CD14-positive monocyte (primary cell): ENCODE results near the gene XRN1. TPM values are rescaled to one million over a fixed set of nuclear protein-coding genes. Genes with fewer than 3 reads are reported as not detected.

Source experiments
- DNase-seq, 3 donors: peaks; one replicate each; pipeline ENCODE4 v3.0.0-alpha.2; 2011 to 2022
- H2AFZ ChIP-seq: 2 replicates; pipeline ENCODE4 v1.6.0; 2012; ENCODE audit warnings: mild to moderate bottlenecking, low read depth, low read length, inconsistent platforms; ENCODE audit not compliant: insufficient read depth, poor library complexity, severe bottlenecking
- H3K27ac ChIP-seq, 2 donors: 1 replicate in 1 of 2; 2 replicates in 1 of 2; pipeline ENCODE4 v1.5.1; 2012 to 2013; ENCODE audit warnings: low read length in 2 of 2, control low read depth in 1 of 2, inconsistent platforms in 1 of 2, low read depth in 1 of 2, mild to moderate bottlenecking in 1 of 2
- H3K27me3 ChIP-seq, 2 donors: one replicate each; pipeline versions ENCODE4 v1.6.0 to v1.6.1; 2011 to 2013; ENCODE audit warnings: low read length in 2 of 2; ENCODE audit not compliant: control insufficient read depth in 2 of 2, insufficient read depth in 2 of 2
- H3K36me3 ChIP-seq, 2 donors: replicated peaks in 1 of 2; 1 replicate in 1 of 2; 2 replicates in 1 of 2; pipeline versions ENCODE4 v1.5.1 to v1.6.1; 2012 to 2013; ENCODE audit warnings: low read length in 2 of 2, control low read depth in 1 of 2, inconsistent platforms in 1 of 2, mild to moderate bottlenecking in 1 of 2; ENCODE audit not compliant: insufficient read depth in 2 of 2, control insufficient read depth in 1 of 2
- H3K4me1 ChIP-seq, 2 donors: 1 replicate in 1 of 2; 2 replicates in 1 of 2; pipeline versions ENCODE4 v1.5.1 to v1.6.1; 2012 to 2013; ENCODE audit warnings: low read length in 2 of 2, control low read depth in 1 of 2, inconsistent platforms in 1 of 2, mild to moderate bottlenecking in 1 of 2, moderate library complexity in 1 of 2; ENCODE audit not compliant: insufficient read depth in 2 of 2, control insufficient read depth in 1 of 2
- H3K4me2 ChIP-seq: replicated peaks from 2 replicates; pipeline ENCODE3; 2012; ENCODE audit warnings: low read length, moderate library complexity, mild to moderate bottlenecking; ENCODE audit not compliant: poor library complexity, severe bottlenecking; ENCODE audit errors: extremely low read depth
- H3K4me3 ChIP-seq, 3 experiments: fragments of 200-600 bp in 1 of 3; sonication (generic) in 1 of 3; replicated peaks in 1 of 3; 1 replicate in 2 of 3; 2 replicates in 1 of 3; pipeline ENCODE4 v1.5.1; 2011 to 2013; ENCODE audit warnings: low read length in 3 of 3, mild to moderate bottlenecking in 3 of 3, control low read depth in 2 of 3, low read depth in 2 of 3, inconsistent platforms in 1 of 3, moderate library complexity in 1 of 3
- H3K79me2 ChIP-seq: 2 replicates; pipeline ENCODE4 v1.6.0; 2012; ENCODE audit warnings: mild to moderate bottlenecking, control low read depth, inconsistent platforms, low read length, moderate library complexity; ENCODE audit not compliant: insufficient read depth
- H3K9ac ChIP-seq: 2 replicates; pipeline ENCODE4 v1.6.0; 2017; ENCODE audit warnings: low read length, mild to moderate bottlenecking; ENCODE audit not compliant: insufficient read depth, poor library complexity, severe bottlenecking
- H3K9me3 ChIP-seq, 2 donors: replicated peaks in 1 of 2; 1 replicate in 1 of 2; 2 replicates in 1 of 2; pipeline versions ENCODE4 v1.5.1 to v1.6.1; 2012 to 2013; ENCODE audit warnings: low read length in 2 of 2, control low read depth in 1 of 2; ENCODE audit not compliant: control insufficient read depth in 1 of 2, insufficient read depth in 1 of 2
- H4K20me1 ChIP-seq: 2 replicates; pipeline ENCODE4 v1.6.0; 2012; ENCODE audit warnings: mild to moderate bottlenecking, low read length, control low read depth, moderate library complexity; ENCODE audit not compliant: insufficient read depth
- H3K27ac Mint-ChIP-seq, 7 donors: one replicate each; pipeline ENCODE4 v1.8.0; 2020; ENCODE audit warnings: mild to moderate bottlenecking in 7 of 7, mixed read lengths in 7 of 7, moderate library complexity in 6 of 7, inconsistent platforms in 2 of 7
- H3K27me3 Mint-ChIP-seq, 3 donors: one replicate each; pipeline ENCODE4 v1.8.0; 2021 to 2022; ENCODE audit warnings: low read depth in 3 of 3, mild to moderate bottlenecking in 3 of 3, mixed read lengths in 3 of 3, moderate library complexity in 3 of 3, inconsistent platforms in 1 of 3
- H3K36me3 Mint-ChIP-seq, 2 donors: one replicate each; pipeline ENCODE4 v1.8.0; 2020; ENCODE audit warnings: mixed read lengths in 2 of 2, inconsistent platforms in 1 of 2, mild to moderate bottlenecking in 1 of 2
- H3K4me1 Mint-ChIP-seq: one replicate; pipeline ENCODE4 v1.8.0; 2020; ENCODE audit warnings: mild to moderate bottlenecking, mixed read lengths
- H3K4me3 Mint-ChIP-seq, 2 donors: one replicate each; pipeline ENCODE4 v1.8.0; 2020; ENCODE audit warnings: mild to moderate bottlenecking in 2 of 2, mixed read lengths in 2 of 2, moderate library complexity in 1 of 2
- H3K9me3 Mint-ChIP-seq, 7 donors: one replicate each; pipeline ENCODE4 v1.8.0; 2020 to 2022; ENCODE audit warnings: mixed read lengths in 7 of 7, mild to moderate bottlenecking in 6 of 7, moderate library complexity in 6 of 7, inconsistent platforms in 2 of 7
- CTCF ChIP-seq: fragments of 200-600 bp; IDR thresholded peaks from one replicate; pipeline ENCODE4 v1.8.0; 2022; ENCODE audit warnings: antibody characterized with exemption, mild to moderate bottlenecking
- WGBS: methylation state at CpG from one replicate; pipeline ENCODE4 v1.1.5; 2013; ENCODE audit warnings: missing lambda C conversion rate; ENCODE audit not compliant: insufficient coverage; 5-methylcytosine and 5-hydroxymethylcytosine counted together
- intact Hi-C, 2 donors: fragments of 100-400 bp; cut with micrococcal nuclease; formaldehyde crosslinking; loops; one replicate each; pipeline versions ENCODE4 v1.15.0 to v1.15.1; 2023
- polyA plus RNA-seq, 3 donors: library from polyadenylated mRNA; depleted of rRNA in 1 of 3; unstranded in 2 of 3; stranded (reverse) in 1 of 3; fragments of 300-500 nt in 2 of 3; fragments of >200 nt in 1 of 3; fragmentation: Illumina TruSeq in 2 of 3; gene quantifications; 1 replicate in 2 of 3; 2 replicates in 1 of 3; pipeline ENCODE4 v1.2.3, GENCODE V29; 2012 to 2021

The XRN1 gene
- polyA plus RNA-seq, 3 donors: 8.6 to 47.9 (median 24.3) TPM

GRCh38 chr3:142267269-142267668 is 180.6 kb downstream of the XRN1 start:
- H3K79me2 ChIP-seq: no peaks in the 10 kb centered on the region
- peaks cover 0 to 6% (median 0%) of the 10 kb centered on the region in 7 donors for H3K9me3 Mint-ChIP-seq
- DNase-seq: no peak
- H3K27ac Mint-ChIP-seq: no peak overlapping the region
- no peak overlapping the region for H3K9ac ChIP-seq
- H3K4me2 ChIP-seq: no peak overlapping the region
- intact Hi-C loops: no loop called here
- H3K27me3 ChIP-seq: no peaks in the 10 kb centered on the region
- peaks cover 31% of the 10 kb centered on the region for H3K4me1 Mint-ChIP-seq
- H4K20me1 ChIP-seq: no peaks in the 10 kb centered on the region
- H3K4me1 ChIP-seq: peaks cover 15 to 30% of the 10 kb centered on the region in 2 donors
- no peak overlapping the region for H2AFZ ChIP-seq
- no peak overlapping the region for H3K27ac ChIP-seq
- no peaks in the 10 kb centered on the region for H3K9me3 ChIP-seq
- no peaks in the 10 kb centered on the region for H3K36me3 ChIP-seq
- H3K27me3 Mint-ChIP-seq: peaks cover 0 to 2% (median 0%) of the 10 kb centered on the region in 3 donors
- H3K4me3 Mint-ChIP-seq: no peak overlapping the region
- no peaks in the 10 kb centered on the region for H3K36me3 Mint-ChIP-seq
- H3K4me3 ChIP-seq: no peak overlapping the region
- TF ChIP-seq CTCF: no peak
- no CpG with 5 or more reads among the region's 2 CpGs for WGBS

- no peak for TF ChIP-seq CTCF
- no peak for DNase-seq
Measured at GRCh38 chr3:142263112-142263511, 184.7 kb downstream of the XRN1 start.

More at GRCh38 chr3:142263112-142263511, 184.7 kb downstream of the XRN1 start:
- no peaks in the 10 kb centered on the region for H3K79me2 ChIP-seq
- peaks cover 7% of the 10 kb centered on the region for H3K4me1 Mint-ChIP-seq
- no peaks in the 10 kb centered on the region for H3K36me3 Mint-ChIP-seq
- peaks cover 0 to 4% (median 1%) of the 10 kb centered on the region in 7 donors for H3K9me3 Mint-ChIP-seq
- H3K9ac ChIP-seq: no peak overlapping the region
- H3K27me3 ChIP-seq: no peaks in the 10 kb centered on the region
- no peaks in the 10 kb centered on the region for H3K36me3 ChIP-seq
- no peak overlapping the region for H3K27ac ChIP-seq
- H3K27ac Mint-ChIP-seq: peak overlapping the region in 6 of 7 donors; percentile 38 to 72 (median 56)
- intact Hi-C loops: no loop called here
- no peaks in the 10 kb centered on the region for H3K4me1 ChIP-seq
- WGBS: no CpG with 5 or more reads among the region's 2 CpGs
- no peak overlapping the region for H3K4me3 Mint-ChIP-seq
- H3K27me3 Mint-ChIP-seq: peaks cover 0 to 3% (median 0%) of the 10 kb centered on the region in 3 donors
- H2AFZ ChIP-seq: no peak overlapping the region
- H3K4me3 ChIP-seq: no peak overlapping the region
- no peaks in the 10 kb centered on the region for H4K20me1 ChIP-seq
- no peak overlapping the region for H3K4me2 ChIP-seq
- no peaks in the 10 kb centered on the region for H3K9me3 ChIP-seq
